Measurements from ENCODE around the gene ARFGEF3. TPM values are rescaled to one million over a fixed set of nuclear protein-coding genes. Genes with fewer than 3 reads are reported as not detected.

Gene ARFGEF3
- total and polyA plus RNA-seq, 10 of the 15 experiments (the other 5 are each of a cell fraction or from before 2014, with no cell fraction given), result under 0.01 to 0.08 (median 0.02) TPM; not detected in 1

DNA sequence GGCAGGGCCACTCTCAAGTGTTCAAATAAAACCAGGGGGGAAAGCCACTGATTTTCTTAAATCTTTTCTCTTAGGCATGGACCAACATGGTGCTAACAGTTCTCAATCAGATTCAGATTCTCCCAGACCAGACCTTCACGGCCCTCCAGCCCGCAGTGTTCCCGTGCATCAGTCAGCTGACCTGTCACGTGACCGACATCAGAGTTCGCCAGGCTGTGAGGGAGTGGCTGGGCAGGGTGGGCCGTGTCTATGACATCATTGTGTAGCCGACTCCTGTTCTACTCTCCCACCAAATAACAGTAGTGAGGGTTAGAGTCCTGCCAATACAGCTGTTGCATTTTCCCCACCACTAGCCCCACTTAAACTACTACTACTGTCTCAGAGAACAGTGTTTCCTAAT, 174.5 kb downstream of the ARFGEF3 start:
- ChIA-PET POLR2A (interaction anchor here (0.6 kb wide), 1 partner anchor 602 kb away, joined by 3 read pairs; no protein-coding TSS in a partner anchor), RAD21 (ENCODE audit: unreplicated experiment) (no interaction called here), CTCF (no interaction called here), SMC1A (ENCODE audit: uncharacterized antibody, unreplicated experiment) (no interaction called here)
- no peak overlapping the region for H3K27ac ChIP-seq (ENCODE audit: control insufficient read depth, insufficient read depth)
- H2AFZ ChIP-seq (ENCODE audit: control insufficient read depth, low read depth, low read length), result no peak overlapping the region
- H3K4me3 ChIP-seq, result no peak overlapping the region
- no peaks in the 10 kb centered on the region for H3K79me2 ChIP-seq (ENCODE audit: control insufficient read depth, insufficient read depth, low read length)
- no peak overlapping the region for H3K4me2 ChIP-seq (ENCODE audit: control insufficient read depth, insufficient read depth)
- no peaks in the 10 kb centered on the region for H3K9me3 ChIP-seq (replicated peaks; ENCODE audit: control insufficient read depth, insufficient read depth, low read length)
- no peak for FAIRE-seq
- TF ChIP-seq ZNF274 (IDR thresholded peaks at IDR 0.05; ENCODE audit: insufficient read depth, insufficient read length), result no peak
- TF ChIP-seq, protein P1, sequence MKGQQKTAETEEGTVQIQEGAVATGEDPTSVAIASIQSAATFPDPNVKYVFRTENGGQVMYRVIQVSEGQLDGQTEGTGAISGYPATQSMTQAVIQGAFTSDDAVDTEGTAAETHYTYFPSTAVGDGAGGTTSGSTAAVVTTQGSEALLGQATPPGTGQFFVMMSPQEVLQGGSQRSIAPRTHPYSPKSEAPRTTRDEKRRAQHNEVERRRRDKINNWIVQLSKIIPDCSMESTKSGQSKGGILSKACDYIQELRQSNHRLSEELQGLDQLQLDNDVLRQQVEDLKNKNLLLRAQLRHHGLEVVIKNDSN (IDR thresholded peaks at IDR 0.05; ENCODE audit: borderline replicate concordance, extremely low read length, insufficient read depth, low read depth, low read length), result peak; percentile 54
- peak; percentile 72; the same call in 1 of the 2 replicates for TF ChIP-seq RAD51 (IDR thresholded peaks at IDR 0.05)
- peak in 1 of 2 experiments; percentile 35; a peak in 1 of 4 replicates for TF ChIP-seq BHLHE40 (IDR thresholded peaks at IDR 0.05; ENCODE audit: borderline replicate concordance in 1 of 2, low read depth in 2 of 2, low read length in 1 of 2)
- no TSS peak for BruUV-seq (replicated peaks)
- intact Hi-C loops (cut with micrococcal nuclease; ENCODE audit: unreplicated experiment), result no loop called here
- 29% methylated on average over 8 of the region's 8 CpGs for WGBS (ENCODE audit: insufficient coverage, insufficient replicate concordance, low lambda C conversion rate, missing lambda C conversion rate)
- in situ Hi-C loops (cut with MboI), result no loop called here
- no peaks in the 10 kb centered on the region for H3K36me3 ChIP-seq (ENCODE audit: control insufficient read depth in 2 of 2, insufficient read depth in 2 of 2, low read length in 1 of 2)
- peaks cover 2 to 3% of the 10 kb centered on the region in 2 experiments for H3K27me3 ChIP-seq (replicated peaks in 1 of 2; ENCODE audit: control insufficient read depth in 2 of 2, insufficient read depth in 2 of 2, low read length in 1 of 2)
- no peaks in the 10 kb centered on the region for H4K20me1 ChIP-seq (ENCODE audit: control insufficient read depth, insufficient read depth)
- no peaks in the 10 kb centered on the region for H3K4me1 ChIP-seq (ENCODE audit: control insufficient read depth, insufficient read depth, low read length)
- no peak for ATAC-seq
- no peak for DNase-seq (ENCODE audit: low read depth, low spot score)
- H3K9ac ChIP-seq (ENCODE audit: control insufficient read depth, insufficient read depth, low read length), result no peak overlapping the region

DNA sequence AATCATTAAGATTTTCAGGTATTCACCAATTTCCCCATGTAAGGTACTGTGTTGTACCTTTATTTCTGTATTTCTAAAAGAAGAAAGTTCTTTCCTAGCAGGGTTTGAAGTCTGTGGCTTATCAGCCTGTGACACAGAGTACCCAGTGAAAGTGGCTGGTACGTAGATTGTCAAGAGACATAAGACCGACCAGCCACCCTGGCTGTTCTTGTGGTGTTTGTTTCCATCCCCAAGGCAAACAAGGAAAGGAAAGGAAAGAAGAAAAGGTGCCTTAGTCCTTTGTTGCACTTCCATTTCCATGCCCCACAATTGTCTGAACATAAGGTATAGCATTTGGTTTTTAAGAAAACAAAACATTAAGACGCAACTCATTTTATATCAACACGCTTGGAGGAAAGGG, 175.3 kb downstream of the ARFGEF3 start:
- Histone ChIP-seq H3K4me3 (no peak overlapping the region), H3K9me3 (replicated peaks; ENCODE audit: control insufficient read depth, insufficient read depth, low read length) (no peaks in the 10 kb centered on the region), H3K4me1 (ENCODE audit: control insufficient read depth, insufficient read depth, low read length) (no peaks in the 10 kb centered on the region), H3K36me3 (ENCODE audit: control insufficient read depth in 2 of 2, insufficient read depth in 2 of 2, low read length in 1 of 2) (no peaks in the 10 kb centered on the region), H3K4me2 (ENCODE audit: control insufficient read depth, insufficient read depth) (no peak overlapping the region), H3K27ac (ENCODE audit: control insufficient read depth, insufficient read depth) (no peak overlapping the region), H4K20me1 (ENCODE audit: control insufficient read depth, insufficient read depth) (no peaks in the 10 kb centered on the region), H3K9ac (ENCODE audit: control insufficient read depth, insufficient read depth, low read length) (no peak overlapping the region), H3K27me3 (replicated peaks in 1 of 2; ENCODE audit: control insufficient read depth in 2 of 2, insufficient read depth in 2 of 2, low read length in 1 of 2) (peaks cover 2 to 3% of the 10 kb centered on the region in 2 experiments), H3K79me2 (ENCODE audit: control insufficient read depth, insufficient read depth, low read length) (no peaks in the 10 kb centered on the region), H2AFZ (ENCODE audit: control insufficient read depth, low read depth, low read length) (no peak overlapping the region)
- DNase-seq (ENCODE audit: low read depth, low spot score) (no peak), ATAC-seq (no peak), FAIRE-seq (no peak)
- ChIA-PET POLR2A (no interaction called here), CTCF (no interaction called here), RAD21 (ENCODE audit: unreplicated experiment) (no interaction called here), SMC1A (ENCODE audit: uncharacterized antibody, unreplicated experiment) (interaction anchor here (1.0 kb wide), 1 partner anchor 21 kb away, joined by 3 read pairs; no protein-coding TSS in a partner anchor)
- 60% methylated on average over 4 of the region's 4 CpGs for WGBS (ENCODE audit: insufficient coverage, insufficient replicate concordance, low lambda C conversion rate, missing lambda C conversion rate)
- no TSS peak for BruUV-seq (replicated peaks)
- intact Hi-C loops (cut with micrococcal nuclease; ENCODE audit: unreplicated experiment) (no loop called here), in situ Hi-C loops (cut with MboI) (no loop called here)
- TF ChIP-seq WRNIP1 (IDR thresholded peaks at IDR 0.05; ENCODE audit: borderline replicate concordance, low read depth, low read length) (no peak), SMARCA5 (IDR thresholded peaks at IDR 0.05) (no peak), ZSCAN29 (IDR thresholded peaks at IDR 0.05) (no peak), SRF (IDR thresholded peaks at IDR 0.05; ENCODE audit: low read depth in 2 of 2, low read length in 2 of 2) (no peak)
- TF ChIP-seq, protein P2, sequence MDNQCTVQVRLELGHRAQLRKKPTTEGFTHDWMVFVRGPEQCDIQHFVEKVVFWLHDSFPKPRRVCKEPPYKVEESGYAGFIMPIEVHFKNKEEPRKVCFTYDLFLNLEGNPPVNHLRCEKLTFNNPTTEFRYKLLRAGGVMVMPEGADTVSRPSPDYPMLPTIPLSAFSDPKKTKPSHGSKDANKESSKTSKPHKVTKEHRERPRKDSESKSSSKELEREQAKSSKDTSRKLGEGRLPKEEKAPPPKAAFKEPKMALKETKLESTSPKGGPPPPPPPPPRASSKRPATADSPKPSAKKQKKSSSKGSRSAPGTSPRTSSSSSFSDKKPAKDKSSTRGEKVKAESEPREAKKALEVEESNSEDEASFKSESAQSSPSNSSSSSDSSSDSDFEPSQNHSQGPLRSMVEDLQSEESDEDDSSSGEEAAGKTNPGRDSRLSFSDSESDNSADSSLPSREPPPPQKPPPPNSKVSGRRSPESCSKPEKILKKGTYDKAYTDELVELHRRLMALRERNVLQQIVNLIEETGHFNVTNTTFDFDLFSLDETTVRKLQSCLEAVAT (IDR thresholded peaks at IDR 0.05), result no peak
- TF ChIP-seq, protein P3, sequence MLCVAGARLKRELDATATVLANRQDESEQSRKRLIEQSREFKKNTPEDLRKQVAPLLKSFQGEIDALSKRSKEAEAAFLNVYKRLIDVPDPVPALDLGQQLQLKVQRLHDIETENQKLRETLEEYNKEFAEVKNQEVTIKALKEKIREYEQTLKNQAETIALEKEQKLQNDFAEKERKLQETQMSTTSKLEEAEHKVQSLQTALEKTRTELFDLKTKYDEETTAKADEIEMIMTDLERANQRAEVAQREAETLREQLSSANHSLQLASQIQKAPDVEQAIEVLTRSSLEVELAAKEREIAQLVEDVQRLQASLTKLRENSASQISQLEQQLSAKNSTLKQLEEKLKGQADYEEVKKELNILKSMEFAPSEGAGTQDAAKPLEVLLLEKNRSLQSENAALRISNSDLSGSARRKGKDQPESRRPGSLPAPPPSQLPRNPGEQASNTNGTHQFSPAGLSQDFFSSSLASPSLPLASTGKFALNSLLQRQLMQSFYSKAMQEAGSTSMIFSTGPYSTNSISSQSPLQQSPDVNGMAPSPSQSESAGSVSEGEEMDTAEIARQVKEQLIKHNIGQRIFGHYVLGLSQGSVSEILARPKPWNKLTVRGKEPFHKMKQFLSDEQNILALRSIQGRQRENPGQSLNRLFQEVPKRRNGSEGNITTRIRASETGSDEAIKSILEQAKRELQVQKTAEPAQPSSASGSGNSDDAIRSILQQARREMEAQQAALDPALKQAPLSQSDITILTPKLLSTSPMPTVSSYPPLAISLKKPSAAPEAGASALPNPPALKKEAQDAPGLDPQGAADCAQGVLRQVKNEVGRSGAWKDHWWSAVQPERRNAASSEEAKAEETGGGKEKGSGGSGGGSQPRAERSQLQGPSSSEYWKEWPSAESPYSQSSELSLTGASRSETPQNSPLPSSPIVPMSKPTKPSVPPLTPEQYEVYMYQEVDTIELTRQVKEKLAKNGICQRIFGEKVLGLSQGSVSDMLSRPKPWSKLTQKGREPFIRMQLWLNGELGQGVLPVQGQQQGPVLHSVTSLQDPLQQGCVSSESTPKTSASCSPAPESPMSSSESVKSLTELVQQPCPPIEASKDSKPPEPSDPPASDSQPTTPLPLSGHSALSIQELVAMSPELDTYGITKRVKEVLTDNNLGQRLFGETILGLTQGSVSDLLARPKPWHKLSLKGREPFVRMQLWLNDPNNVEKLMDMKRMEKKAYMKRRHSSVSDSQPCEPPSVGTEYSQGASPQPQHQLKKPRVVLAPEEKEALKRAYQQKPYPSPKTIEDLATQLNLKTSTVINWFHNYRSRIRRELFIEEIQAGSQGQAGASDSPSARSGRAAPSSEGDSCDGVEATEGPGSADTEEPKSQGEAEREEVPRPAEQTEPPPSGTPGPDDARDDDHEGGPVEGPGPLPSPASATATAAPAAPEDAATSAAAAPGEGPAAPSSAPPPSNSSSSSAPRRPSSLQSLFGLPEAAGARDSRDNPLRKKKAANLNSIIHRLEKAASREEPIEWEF (IDR thresholded peaks at IDR 0.05; ENCODE audit: insufficient replicate concordance, low read depth, low read length), result no peak

All from GM12878 (cell line).